Endometrium (tissue), 2 donors: ENCODE data around the gene ATXN1.

Experiments used
- FAIRE-seq: peaks from 2 replicates; lab custom pipeline; 2012; peaks lifted over from hg19 to GRCh38; lab: Jason Lieb, UNC
- donor health status: control.
- donor health status: control.

The ATXN1 gene

DNA sequence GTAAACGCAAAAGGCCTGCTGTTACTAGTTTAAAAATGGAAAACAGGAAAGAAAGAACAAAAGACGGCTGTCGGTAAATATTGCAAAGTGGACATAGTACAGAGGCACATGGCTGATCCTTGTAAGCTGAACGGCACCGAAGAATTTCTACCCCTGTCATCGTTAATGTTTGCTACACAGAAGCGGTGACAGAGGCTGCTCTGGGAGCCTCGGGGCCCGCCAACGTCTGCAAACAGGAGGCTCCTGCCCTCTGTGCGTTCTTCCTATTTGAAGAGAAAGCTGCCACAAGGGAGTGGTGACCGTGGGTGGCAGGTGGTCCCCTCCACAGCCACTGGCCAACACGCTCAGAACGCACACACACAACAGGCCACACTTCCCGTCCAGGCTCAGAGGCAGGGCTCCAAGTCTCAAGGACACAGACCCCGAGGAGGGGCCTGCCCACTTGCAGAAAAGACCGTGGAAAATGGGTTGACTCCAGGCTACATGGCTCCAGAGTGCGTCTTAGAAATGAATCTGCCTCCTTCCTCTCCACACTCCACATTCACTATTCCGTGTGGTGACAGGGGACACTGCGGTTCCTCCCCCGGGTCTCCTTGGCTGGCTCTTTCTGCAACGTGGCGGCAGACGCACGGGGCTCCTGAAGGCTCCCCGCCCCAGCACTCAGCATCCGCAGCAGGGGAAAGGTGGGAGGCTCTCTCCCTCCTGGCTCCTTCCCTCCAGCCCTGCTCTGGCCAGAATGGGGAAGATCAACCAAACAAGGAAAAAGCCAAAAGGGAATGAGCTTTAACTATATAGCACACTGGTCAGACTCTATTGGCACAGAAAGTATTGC lies 458.3 kb downstream of the ATXN1 start:
- FAIRE-seq: no peak

DNA sequence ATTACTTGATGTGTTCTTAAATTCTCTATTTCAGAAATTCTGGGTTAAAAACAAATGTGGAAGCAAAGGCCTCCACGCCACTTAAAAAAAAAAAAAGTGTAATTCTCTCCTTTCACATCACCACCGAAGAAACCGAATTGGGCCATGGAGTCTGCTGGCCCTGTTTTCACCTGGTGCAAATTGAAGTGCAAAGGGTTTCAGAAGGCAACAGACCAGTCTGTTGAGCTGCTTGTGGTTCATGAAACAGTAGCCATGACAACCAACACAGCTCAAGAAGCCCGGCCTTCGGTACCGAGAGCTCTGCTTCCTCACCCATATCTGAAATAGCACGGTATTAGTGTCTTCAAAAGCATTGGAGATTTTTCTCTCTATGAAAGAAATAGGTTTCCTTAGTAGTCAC lies 459.7 kb downstream of the ATXN1 start:
- no peak for FAIRE-seq

DNA sequence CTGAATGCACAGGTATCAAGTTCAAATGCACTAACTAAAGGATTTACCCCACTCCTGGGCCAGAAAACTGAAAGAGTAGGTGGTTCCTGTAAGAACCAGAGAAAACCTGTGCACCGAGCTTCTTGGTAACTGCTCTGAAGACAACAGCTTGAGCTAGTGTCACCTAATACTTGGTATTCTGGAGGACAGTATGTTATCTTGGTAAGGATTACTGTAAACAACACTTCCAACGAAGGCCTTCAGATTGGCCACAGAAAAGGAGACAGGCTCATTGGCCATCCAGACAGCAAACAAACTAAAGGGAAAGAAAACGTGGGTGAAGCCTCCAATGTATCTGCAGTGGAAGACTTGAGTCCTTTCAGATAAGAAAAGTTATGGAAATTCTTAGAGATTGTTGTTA lies 461.4 kb downstream of the ATXN1 start:
- no peak for FAIRE-seq

DNA sequence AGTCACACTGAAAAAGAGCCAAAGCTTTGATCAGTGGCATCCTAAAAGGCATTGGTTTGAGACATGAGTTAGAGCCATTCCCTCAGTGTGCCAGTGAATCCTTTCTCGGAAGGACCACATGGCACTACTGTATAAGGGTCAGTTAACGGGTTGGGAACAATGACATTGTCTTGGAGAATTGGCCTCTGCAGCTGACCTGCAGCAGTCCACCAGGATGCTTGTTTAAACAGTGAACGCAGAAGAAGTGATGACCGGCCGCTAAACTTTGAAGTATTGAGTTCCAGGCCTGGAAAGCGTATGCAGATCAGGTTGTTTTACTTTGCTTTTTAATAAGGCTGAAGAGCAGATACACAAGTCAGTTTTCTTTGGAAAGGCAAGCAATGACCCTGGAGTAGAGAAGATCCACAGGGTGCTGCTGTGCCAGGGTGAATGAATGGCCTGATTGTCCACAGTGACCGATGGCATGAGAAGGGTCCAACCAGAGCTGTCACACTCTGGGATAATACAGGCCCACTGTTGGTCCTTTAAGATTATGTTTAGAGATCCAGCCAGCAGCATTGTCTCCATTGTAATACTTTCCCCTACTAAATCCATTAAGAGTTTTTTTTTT lies 465.1 kb downstream of the ATXN1 start:
- FAIRE-seq: no peak

DNA sequence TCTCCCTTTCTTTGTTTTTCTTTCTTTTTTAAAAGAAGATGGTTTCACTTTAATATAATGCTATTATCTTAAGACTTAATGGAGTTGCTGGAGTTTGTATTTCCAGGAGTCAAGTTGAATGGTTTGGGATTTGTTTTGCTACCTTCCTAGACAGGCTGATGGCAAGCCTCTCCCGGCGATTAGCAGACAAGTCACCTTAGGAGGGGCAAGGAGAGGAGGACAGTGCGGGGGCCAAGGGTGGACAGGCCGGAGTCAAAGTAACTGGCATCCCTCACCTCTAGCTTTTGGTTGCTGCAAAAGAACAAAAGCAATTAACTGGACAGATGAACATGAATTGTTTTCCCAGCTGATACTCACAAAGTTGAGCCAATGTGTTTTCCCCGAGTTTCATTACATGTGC lies 465.8 kb downstream of the ATXN1 start:
- FAIRE-seq: no peak

DNA sequence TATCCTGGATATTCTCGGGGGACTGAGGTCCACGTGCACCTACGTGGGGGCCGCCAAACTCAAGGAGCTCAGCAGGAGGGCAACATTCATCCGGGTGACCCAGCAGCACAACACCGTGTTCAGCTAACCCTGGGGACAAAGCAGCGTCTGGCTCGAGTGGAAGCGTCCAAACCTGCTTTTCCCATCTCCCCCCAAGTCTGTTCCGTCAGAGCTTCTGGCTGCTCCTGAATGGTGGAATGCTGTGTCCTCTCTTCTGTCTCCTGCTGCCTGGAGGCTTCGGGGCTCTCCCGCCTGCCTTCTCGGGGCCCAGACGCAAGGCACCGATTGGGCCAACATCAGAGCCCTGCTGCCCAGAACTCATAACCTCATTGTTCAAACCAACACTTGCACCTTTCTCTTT lies 466.2 kb downstream of the ATXN1 start:
- no peak for FAIRE-seq

DNA sequence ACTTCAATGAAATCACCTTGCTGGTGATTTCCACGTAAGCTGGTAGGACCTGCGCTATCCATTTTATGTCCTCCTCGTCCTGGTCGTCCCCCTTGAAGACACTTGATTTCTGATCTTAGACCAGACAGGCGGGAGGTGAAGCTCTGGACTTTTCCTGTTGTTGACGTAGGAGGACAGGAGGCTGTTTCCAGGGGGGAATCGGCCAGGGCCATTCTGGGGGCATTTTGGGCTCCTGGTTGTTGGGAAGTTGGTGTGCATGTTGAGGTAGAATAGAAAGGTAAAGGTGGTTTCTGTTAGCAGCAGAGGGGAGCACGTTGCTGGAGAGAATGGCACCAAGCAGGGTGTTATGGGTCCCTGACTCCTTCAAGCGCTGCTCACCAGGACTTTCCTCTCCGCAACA lies 466.9 kb downstream of the ATXN1 start:
- FAIRE-seq: no peak

DNA sequence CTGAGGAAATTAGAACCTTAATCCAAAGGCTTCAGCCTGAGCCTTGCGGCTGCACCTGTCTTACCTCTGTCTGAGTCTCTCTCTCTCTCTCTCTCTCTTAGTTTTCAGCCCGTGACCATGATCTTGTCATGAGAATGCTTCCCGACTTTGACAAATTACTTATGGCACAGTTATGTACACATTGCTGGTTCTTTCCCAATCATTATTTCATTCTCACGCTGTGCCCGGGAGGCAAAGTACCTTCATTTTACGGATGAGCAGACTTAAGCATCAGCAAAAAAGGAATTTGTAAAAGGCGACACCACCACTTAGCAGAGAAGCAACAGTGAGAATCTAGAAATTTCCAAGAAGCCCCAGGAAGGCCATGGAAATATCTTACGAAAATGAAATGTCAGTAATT lies 468.3 kb downstream of the ATXN1 start:
- FAIRE-seq: no peak

DNA sequence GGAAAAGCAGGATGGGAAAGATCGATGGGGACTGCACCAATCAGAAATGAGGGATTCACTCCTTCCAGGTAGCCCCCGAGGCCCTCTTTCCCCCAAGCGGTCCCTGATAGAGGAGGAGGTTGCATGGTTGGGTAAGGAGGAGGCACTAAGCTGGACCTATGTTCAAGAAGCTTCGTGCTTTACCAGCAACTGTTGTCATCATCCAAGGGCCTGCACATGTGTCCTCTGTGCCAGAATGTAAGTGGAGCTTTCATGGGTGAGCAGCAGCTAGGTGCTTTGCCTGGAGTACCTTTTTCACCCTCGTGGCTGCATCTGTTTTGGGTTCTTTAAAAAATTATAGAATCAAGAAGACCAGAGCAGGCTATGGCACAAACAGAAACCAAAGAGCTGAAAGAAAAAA lies 468.8 kb downstream of the ATXN1 start:
- FAIRE-seq: no peak

DNA sequence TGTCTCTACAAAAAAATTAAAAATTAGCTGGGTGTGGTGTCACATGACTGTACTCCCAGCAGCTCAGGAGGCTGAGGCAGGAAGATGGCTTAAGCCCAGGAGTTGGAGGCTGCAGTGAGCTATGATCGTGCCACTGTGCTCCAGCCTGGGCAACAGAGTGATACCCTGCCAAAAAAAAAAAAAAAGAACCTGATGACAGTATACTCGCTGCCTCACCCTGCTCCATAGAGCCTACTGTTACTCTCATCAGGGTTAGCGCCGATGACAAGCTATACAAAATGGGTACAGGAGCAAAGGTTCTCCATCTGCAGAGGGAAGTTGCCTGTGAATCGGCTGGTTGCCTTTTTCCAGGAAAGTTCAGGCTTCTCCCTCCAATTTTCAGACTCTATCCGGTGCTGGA lies 469.5 kb downstream of the ATXN1 start:
- no peak for FAIRE-seq

DNA sequence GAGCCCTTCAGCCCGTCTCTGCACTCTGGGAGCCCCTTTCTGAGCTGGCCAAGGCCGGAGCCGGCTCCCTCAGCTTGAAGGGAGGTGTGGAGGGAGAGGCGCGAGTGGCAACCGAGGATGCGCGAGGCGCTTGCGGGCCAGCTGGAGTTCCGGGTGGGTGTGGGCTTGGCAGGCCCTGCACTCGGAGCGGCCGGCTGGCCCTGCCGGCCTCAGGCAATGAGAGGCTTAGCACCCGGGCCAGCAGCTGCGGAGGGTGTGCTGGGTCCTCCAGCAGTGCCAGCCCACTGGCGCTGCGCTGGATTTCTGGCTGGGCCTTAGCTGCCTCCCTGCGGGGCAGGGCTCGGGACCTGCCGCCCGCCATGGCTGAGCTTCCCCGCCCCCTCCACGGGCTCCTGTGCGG lies 473.1 kb downstream of the ATXN1 start:
- FAIRE-seq: no peak

DNA sequence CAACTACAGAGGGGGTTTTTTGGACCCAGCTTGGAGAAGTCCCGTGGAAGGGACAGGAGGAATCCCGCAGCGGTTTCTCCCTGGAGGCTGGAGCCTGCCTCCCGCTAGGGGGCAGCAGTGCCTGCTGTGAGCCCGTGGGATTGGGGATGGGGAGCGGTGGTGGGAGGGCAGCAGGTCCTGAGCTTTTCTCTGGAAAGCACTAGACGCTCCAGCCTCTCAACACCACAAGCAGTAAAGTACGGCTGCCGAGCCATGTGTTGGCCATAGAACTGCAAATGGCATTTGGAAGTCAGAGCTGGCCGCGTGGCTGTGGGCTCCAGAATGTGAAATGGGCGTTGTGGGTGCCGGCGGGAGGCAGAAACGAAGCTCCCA lies 475.1 kb downstream of the ATXN1 start:
- no peak for FAIRE-seq

DNA sequence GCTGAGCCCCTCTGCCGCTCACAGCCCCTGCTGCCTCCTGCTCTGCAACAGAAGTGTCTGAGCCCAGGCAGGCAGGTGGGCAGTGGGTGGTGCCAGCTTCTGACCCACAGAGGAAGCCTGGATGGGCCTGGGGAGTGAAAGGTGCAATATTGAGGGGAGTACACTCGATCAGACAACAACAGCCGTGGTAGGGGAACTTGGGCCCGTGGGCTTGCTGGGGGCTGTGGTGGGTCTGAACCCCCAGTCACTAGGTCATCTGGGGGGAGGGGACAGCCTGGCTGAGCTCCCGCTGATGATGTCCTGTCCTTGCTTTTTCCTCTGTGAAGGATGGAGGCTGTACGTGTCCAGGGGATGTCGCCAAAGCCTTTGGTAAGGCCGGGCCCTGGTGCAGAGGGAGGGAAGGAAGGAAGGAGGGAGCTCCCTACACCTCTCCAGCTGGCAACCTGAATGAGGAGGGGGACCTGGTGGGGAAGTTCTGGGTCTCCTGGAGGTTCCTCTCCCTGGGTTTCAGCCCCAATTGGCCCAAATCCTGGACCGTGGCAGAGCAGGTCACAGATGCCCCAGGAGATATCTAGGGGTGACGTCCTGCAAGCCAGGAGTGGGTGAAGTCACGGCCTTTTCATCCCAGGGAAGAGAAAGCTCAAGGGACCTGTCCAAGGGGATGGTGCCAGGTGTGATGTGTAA lies 475.7 kb downstream of the ATXN1 start:
- FAIRE-seq: no peak

DNA sequence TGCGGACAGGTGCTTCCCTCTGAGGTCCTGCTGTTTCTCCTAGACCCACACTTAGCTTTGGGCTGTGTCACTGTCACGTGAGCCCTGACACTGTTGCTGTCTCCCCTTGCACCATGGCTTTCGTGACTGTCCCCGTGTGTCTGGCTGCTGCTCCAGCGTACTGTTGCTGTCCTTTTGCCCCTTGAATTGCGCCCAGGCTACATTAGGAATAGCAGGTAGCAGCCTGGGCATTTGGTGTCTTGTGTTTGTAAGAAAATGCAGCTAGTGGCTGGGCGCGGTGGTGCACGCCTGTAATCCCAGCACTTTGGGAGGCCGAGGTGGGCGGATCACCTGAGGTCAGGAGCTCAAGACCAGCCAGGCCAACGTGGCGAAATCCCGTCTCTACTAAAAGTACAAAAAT lies 476.8 kb downstream of the ATXN1 start:
- no peak for FAIRE-seq

DNA sequence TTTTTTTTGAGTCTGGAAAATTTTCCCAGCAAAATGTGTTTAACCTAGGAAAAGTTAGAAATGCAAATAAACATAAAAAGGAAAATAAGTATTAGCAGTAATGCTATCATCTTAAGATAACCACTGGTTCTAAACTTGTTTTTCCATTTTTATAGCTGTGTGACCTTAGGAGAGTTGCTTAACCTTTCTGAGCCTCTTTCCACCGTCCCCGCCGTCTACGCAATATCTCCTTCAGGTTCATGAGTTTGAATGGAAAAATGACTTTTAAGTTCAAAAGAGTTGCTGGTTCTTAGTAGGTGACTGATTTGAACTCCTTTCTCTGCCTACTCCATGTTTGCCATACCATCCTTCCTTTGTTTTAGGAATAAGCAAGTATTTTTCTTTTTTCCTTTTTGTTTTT lies 478.9 kb downstream of the ATXN1 start:
- FAIRE-seq: no peak

DNA sequence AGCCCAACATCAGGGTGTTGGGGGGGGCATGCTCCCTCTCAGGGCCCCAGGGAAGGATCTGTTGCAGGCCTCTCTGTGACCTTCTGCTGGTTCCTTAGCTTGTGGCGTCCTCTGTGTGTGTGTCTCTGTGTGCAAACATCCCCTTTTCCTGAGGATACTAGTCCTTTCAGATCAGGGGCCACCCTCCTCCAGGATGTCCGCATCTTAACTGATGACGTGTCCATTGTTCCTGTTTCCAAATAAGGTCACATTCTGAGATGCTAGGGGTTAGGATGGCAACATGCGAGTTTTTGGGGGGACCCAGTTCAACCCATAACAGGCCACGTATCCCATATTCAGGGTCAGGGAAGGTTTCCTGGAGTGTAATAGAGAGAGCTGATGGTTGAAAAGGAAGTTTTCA lies 482.0 kb downstream of the ATXN1 start:
- no peak for FAIRE-seq

DNA sequence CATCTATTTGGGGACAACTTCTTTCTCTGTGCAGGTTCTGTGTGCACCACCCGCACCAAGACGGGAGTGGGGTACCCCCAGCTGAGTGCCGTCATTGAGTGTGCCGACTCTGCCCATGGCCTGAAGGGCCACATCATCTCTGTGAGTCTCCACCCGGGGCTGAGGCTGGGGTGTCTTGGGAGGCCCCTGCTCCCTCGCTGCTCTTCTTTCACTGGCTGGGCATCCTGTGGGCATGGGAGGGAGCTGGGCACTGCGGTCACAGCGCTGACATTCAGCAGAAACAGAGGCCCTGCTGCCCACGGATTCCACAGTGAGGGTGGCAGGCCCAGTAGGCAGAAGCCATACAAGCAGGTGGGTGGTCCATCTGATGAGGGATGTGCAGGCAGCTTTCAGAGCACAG lies 482.5 kb downstream of the ATXN1 start:
- no peak for FAIRE-seq

DNA sequence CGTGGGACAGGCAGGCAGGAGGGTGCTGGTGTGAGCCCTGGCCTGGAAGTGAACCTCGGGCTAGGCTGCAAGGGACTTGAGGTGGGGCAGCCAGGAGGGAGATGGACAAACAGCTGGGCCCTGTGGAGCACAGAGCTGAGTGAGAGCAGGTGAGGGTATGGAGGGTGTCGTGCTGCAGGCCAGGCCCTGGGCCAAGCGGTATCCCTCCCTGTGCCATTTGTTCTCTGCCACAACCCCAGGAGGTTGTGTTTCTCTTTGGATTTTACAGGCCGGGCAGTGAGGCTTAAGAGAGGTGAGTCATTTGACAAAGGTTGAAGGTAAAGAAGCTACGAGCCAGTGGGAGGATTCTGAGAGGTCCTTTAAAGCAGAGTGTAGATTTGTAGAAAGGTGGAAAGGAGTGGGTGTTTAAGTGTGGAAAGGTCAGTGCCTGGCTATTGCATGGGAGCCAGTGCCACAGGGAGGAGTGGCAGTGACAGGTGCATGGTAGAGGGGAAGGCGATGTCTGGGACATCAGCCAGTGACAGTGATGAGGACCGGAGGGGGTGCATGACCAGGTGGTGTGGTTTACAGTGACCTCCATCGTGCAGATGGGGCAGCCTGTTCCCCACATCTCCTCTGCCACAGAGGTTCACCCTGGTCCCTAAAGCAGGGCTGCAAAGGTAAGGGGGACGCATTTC lies 483.1 kb downstream of the ATXN1 start:
- no peak for FAIRE-seq

DNA sequence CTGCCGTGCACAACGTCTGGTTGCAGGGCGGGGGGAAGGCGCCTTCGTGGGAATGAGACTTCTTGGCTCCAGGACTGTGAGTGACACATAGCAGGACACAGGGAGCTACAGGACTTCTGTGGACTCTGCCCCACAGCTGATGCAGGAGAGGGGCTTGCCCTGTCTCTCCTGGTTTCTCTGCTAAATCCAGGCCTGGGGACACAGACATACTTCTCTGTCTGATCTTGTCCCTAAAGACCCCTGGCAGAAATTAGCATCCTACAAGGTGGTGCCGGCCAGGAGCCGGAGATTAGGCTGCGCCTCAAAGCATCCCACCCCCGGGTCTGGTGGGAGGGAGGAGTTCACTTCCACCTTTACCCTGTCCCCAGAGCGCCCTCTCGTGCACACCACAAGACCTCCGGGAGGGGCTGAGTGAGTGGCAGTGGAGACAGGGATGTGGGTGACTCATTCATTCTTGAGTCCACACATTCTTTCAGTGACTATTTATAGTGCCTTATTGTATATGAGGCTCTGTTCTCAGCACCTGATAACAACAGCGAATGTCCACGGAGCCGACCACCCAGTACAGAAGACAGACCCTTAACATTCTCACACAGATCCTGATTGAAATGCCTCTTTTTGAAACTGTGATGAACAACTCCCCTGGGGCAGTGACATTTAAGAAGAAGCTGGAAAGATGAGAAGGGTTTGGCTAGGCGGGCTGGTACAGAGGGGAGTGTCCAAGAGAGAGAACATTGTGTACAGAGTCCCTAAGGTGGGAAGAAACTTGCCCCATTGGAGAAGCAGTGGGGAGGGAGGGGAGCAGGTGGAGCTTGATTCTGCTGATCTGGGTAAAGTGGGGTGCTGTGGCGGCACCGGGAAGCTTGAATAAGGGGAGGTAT lies 483.9 kb downstream of the ATXN1 start:
- no peak for FAIRE-seq

DNA sequence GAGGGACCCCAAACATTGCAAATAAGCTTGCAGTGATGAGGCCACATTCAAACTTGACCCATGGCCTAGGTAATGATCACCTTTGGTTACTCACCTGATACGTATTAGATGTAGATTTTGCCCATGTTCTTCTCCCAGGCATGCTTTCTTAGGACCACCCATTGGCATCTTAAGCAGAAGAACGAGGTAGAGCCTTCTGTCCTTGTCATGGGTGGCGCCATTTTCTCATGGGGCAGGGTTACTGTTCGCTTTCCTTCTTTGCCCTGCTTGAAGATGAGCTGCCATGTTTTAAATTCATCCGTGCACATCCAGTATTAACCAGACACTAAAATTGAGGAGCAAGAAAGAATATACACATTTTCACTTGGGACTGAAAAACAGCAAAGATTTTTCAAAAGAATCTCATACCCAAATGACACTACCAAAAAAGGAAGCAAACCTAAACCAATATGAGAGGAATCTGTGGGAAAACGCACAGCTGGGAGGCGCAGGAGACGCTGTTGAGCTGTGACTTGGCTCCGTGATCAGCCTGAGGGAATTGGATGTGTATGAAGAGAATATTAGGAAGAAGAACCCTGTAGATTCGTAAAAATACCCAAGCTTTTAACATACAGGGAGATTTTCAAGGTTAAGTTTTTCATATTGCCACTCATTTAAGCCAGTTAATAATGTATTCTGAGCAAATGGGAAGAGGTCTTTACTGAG lies 486.2 kb downstream of the ATXN1 start:
- no peak for FAIRE-seq

DNA sequence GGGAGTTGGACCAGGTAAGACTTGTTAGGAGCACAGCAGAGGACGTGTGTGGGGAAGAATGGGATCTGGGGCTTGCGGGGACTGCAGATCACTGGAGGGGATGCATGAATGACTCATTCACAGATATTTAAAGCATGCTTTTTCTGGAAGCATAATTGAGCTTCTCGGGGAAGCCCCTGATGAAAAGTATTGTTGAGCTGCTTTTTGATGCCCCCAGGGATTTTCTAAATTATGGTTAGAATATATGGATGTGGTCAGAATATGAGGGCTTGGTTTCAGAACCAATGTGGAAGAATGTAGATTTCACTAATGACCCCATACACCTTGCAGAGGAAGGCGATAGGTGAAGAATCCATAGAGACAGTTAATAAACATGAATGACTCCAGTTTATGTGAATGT lies 486.8 kb downstream of the ATXN1 start:
- FAIRE-seq: no peak
